NOMO-1 treated with DMSO at 0.1 percent for 48 hours (cell line): Measurements from ENCODE around the gene VSIR.

ENCODE experiments used
- DNase-seq: peaks from one replicate; lab custom pipeline; 2025; ENCODE audit not compliant: unreplicated experiment; lab: John Stamatoyannopoulos, UW

The VSIR gene

GRCh38 chr10:71735709-71736569, 37.4 kb downstream of the VSIR start:
- DNase-seq = peak; percentile 63

GRCh38 chr10:71734797-71735196, 38.5 kb downstream of the VSIR start:
- no peak for DNase-seq

GRCh38 chr10:71731791-71732190, 41.5 kb downstream of the VSIR start:
- DNase-seq = no peak

- DNase-seq = peak; percentile 77
Measured at GRCh38 chr10:71729161-71729636, 44.1 kb downstream of the VSIR start.

- DNase-seq = peak; percentile 92
Measured at GRCh38 chr10:71727738-71728737, 45.3 kb downstream of the VSIR start.

GRCh38 chr10:71727105-71727737, 46.1 kb downstream of the VSIR start:
- DNase-seq = no peak

- no peak for DNase-seq
Measured at GRCh38 chr10:71726580-71727104, 46.7 kb downstream of the VSIR start.

GRCh38 chr10:71725998-71726579, 47.2 kb downstream of the VSIR start:
- DNase-seq = peak; percentile 36

GRCh38 chr10:71725249-71725648, 48.1 kb downstream of the VSIR start:
- DNase-seq = no peak

GRCh38 chr10:71724539-71724938, 48.8 kb downstream of the VSIR start:
- no peak for DNase-seq

- DNase-seq = no peak
Measured at GRCh38 chr10:71723311-71723710, 50.0 kb downstream of the VSIR start.

GRCh38 chr10:71722849-71723248, 50.5 kb downstream of the VSIR start:
- no peak for DNase-seq

GRCh38 chr10:71721313-71721712, 52.0 kb downstream of the VSIR start:
- no peak for DNase-seq

- no peak for DNase-seq
Measured at GRCh38 chr10:71720288-71720687, 53.0 kb downstream of the VSIR start.

GRCh38 chr10:71719464-71720201, 53.7 kb downstream of the VSIR start, which contains the start of gene C10orf105:
TSS of gene C10orf105 (minus strand) at chr10:71719778. CDS start at chr10:71716337, 3,441 bp downstream.
- DNase-seq = no peak

- DNase-seq = no peak
Measured at GRCh38 chr10:71719042-71719441, 54.3 kb downstream of the VSIR start.

- DNase-seq = no peak
Measured at GRCh38 chr10:71718165-71718698, 55.1 kb downstream of the VSIR start.

GRCh38 chr10:71717551-71717951, 55.8 kb downstream of the VSIR start:
- DNase-seq = no peak

- no peak for DNase-seq
Measured at GRCh38 chr10:71717056-71717455, 56.3 kb downstream of the VSIR start.
